HG02840 (cell line): ENCODE results near the gene SORCS3.

Source experiments
- ATAC-seq: cut with Tn5 transposase; IDR thresholded peaks from one replicate; pipeline ENCODE4 v1.9.1; 2021; ENCODE audit warnings: mild to moderate bottlenecking, moderate library complexity, moderate number of reproducible peaks; ENCODE audit not compliant: unreplicated experiment, low FRiP score

SORCS3 gene

DNA sequence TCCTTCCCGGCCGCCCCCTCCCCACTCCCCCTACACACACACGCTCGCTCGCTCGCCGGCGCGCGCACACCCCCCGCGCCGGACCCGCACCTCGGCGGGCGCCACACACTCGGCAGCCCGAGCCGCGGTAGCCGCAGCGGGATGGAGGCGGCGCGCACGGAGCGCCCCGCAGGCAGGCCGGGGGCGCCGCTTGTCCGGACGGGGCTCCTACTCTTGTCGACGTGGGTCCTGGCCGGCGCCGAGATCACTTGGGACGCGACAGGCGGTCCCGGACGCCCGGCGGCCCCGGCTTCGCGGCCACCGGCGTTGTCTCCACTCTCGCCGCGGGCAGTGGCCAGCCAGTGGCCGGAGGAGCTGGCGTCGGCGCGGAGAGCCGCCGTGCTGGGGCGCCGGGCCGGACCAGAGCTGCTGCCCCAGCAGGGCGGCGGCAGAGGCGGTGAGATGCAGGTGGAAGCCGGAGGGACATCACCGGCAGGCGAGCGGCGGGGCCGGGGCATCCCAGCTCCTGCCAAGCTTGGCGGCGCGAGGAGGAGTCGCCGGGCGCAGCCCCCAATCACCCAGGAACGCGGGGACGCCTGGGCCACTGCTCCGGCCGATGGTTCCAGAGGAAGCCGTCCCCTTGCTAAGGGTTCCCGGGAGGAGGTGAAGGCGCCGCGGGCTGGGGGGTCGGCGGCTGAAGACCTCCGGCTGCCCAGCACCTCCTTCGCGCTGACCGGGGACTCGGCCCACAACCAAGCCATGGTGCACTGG, at the start of gene SORCS3:
Gene SORCS3, plus strand, starts transcription at position 104 of the 750 bp plus-strand sequence.
- no peak for ATAC-seq

GRCh38 chr10:104591441-104591840, 49.6 kb upstream of the SORCS3 start:
- ATAC-seq, result no peak

DNA sequence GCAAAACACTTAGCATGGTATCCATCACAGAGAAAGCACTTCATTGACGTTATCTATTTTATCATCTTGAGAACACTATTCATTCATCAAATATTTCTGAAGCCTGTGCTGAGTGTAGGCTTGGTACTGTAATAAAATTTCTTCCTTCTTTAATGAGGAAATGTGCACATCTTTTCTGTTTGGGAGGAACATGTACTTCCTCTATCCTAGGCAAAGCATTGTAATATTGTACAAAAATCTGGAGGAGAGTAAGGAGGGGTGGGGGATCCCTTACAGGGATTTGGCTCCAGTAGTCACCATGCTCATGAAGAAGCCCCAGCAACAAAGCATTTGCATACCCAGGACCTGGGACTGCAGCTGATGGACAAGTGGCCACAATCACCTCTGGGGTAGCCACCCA, 39.9 kb upstream of the SORCS3 start:
- ATAC-seq, result no peak

DNA sequence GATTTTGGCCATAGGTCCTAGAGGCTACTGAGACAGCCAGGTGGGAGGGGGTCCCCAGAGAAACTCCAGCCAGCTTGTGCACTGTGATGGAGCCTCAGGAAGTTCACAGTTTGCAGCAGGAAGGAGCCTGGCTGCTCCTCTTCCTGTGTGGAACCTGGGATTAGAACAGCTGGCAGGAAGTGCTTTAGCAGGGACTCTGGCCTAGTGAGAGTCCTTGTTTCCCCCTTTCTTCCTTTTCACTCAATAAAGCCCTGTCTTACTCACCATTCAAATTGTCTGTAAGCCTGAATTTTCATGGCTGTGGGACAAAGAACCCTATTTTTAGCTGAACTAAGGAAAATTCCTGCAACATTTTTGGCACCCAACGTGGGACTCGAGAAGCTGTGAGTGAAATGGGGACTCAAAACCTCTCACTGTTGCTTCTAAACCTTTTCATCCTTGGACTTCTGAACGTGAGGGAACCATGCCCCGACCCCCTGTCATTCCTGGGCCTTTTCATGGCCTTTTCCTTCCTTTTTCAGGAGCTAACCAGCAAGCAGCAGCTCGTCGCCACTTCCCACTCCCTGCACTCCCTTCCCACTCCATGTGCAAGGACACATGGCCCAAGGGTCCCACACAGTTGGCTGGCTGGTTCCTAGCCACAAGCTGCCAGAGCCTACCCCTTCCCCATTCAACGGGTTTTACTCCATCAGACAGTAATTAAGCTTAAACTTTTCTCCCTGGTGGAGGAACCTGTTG, 32.8 kb upstream of the SORCS3 start:
- ATAC-seq, result no peak

DNA sequence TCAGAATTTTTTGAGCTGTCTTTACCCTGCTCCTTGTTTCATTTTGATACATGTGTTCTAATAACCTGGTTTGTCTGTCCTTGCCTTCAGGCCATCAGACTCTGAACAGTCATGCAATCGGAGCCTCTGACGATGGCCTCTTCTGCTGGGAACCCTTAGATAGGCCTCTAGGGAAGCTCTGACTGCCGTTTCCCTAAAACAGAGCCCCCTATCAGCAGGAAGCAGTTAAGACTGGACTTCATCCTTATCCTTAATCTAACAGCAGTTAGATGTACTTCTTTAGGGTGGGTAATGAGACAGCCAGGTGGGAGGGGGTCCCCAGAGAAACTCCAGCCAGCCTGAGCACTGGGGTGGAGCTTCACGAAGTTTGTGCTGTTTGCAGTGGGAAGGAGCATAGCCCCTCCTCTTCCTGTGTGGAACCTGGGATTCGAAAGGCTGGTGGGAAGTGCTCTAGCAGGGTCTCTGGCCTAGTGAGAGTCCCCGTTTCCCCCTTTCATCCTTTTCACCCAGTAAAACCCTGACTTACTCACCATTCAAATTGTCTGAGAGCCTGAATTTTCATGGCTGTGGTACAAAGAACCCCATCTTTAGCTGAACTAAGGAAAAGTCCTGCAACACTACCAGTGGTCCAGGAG, 28.4 kb upstream of the SORCS3 start:
- ATAC-seq, result no peak

DNA sequence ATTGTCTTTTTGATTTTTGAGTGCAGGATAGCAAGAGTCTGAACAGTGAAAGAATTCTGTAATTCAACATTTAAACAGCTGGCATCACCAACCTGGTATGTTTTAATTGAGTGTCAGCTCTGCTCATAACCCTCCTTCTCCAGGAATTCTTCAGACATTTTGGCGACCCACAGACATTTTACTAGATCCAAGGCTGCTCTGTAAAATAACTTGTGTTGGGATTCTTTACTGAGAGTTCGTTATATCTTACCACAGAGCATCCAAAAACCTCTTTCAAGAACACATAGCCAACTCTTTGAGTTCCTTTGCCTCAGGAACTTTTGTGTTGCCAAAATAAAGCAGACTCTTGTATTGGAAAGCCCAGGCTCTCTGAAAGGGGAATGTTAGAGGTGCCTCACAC, 27.7 kb upstream of the SORCS3 start:
- no peak for ATAC-seq

DNA sequence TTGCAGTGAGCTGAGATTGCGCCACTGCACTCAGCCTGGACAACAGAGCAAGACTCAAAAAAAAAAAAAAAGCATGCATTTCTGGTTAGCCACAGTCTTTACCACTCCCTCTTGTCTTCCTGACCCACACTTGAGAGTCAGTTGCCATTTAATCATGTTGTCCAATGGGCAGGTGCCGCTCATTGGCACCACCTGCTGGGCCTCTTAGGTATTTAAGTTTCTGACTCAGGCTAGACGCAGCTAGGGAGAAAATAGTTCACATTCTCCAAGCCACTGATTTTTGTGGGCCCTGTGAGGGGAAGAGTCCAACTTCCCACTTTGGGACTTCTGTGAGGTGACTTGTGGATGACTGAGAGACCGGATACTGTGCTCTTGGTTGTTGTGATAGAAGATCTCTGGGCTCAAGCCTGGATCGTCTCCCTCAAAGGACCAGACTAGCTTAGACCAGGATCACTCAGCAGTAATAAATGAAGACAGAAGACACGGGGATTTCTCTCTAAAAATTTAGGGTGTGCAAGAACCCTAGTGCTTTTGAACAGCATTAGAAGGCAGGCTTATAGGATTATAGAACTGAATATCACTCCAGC, 26.8 kb upstream of the SORCS3 start:
- no peak for ATAC-seq

GRCh38 chr10:104615136-104615535, 26.0 kb upstream of the SORCS3 start:
- no peak for ATAC-seq

DNA sequence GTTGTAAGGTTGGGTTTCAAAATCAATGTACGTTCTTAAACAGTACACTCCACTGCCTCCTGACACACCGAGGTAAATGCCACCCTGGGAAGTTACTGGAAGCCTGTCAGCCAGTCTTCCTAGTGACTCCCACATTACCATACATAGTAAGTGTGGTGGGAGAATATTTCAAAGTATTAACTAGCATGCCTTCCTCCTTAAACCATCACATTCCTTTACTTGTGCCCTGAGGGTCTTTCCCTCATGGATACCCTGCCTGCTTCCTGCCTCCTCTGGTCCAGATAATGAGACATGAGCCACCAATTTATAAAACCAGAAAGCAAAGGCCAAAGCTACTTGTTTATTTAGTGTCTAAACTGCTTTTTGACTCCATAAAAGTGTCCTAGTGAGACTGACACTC, 23.3 kb upstream of the SORCS3 start:
- no peak for ATAC-seq

GRCh38 chr10:104622175-104622574, 18.9 kb upstream of the SORCS3 start:
- no peak for ATAC-seq

GRCh38 chr10:104622598-104623209, 18.4 kb upstream of the SORCS3 start:
- no peak for ATAC-seq

- no peak for ATAC-seq
Observed at GRCh38 chr10:104630731-104631130, 10.4 kb upstream of the SORCS3 start.

DNA sequence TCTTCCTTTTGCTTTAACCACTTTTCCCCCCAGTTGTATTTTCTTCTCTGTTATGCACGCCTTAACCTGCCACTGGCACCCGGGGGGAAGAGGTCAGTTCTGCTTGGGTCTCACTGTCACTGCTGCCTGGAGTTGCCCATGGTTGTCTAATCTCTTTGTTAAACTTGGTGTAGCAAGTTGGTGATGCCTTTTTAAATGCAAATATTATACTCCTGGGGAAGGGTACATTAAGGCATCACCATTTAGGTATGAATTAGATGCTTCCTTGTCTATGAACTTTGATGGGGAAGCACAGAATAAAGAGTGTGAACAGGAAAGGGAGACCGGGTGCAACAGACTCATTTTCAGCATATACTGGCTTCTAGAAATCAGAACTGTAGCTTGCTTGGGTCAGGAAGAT, 9.1 kb upstream of the SORCS3 start:
- ATAC-seq, result no peak

GRCh38 chr10:104638861-104639589, 2.1 kb upstream of the SORCS3 start:
- no peak for ATAC-seq

- no peak for ATAC-seq
Observed at GRCh38 chr10:104639590-104640338, 1.3 kb upstream of the SORCS3 start.

- no peak for ATAC-seq
Observed at GRCh38 chr10:104640339-104641186, 527 bp upstream of the SORCS3 start.

DNA sequence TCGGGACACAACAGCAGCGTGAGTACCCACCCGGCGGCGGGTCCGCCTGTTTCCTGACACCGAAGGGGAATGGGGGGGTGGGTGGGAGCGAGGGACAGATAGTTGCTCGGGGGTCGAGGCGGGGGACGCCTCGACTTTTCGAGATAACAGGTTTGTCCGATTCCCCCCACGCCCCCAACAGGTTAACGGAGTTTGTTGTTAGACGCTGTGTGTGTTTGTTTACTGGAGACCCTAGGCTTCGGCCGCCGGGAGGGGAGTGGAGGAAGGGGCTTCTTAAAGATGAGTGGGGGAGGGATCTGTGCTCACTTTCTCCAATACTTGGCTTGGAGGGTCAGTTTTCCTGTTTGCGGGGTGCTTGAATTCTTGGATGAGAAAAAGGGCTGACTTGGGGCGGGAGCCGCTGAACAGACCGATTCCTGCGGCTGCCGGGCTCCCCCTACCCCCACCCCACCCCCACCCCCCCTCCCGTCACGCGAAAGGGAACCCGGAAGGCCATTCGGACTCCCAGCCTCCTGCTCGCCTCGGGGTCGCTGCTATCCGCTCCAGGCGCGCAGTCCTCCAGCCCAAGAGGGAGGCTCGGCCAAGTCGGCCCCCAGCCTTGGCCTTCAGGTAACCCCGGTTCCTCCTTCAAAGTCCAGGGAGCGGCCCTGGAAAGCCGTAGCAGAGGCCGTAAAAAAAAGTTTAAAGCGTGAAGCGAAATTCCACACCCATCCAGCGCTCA, 1.0 kb downstream of the SORCS3 start:
- no peak for ATAC-seq
